ENCODE measurements around the gene WDR1.

WDR1 gene

GRCh38 chr4:10121568-10122208 is 5.1 kb upstream of the WDR1 start:
- Histone ChIP-seq H3K4me1 (ENCODE audit: control insufficient read depth, low read length) (peaks cover 19% of the 10 kb centered on the region), H3K4me2 (ENCODE audit: low read length) (no peak overlapping the region), H3F3A (ENCODE audit: control insufficient read depth, insufficient read depth) (no peaks in the 10 kb centered on the region; the same call in 1 of the 2 replicates), H3K27ac (ENCODE audit: low read depth, low read length) (no peak overlapping the region), H3K36me3 (ENCODE audit: control insufficient read depth, low read length) (no peaks in the 10 kb centered on the region), H3K9me2 (replicated peaks; ENCODE audit: control insufficient read depth, low read length) (no peaks in the 10 kb centered on the region), H3K4me3 (ENCODE audit: low read length) (no peak overlapping the region), H4K20me1 (ENCODE audit: control insufficient read depth, insufficient read depth, low read depth, low read length) (no peaks in the 10 kb centered on the region), H3K9me3 (ENCODE audit: control insufficient read depth, insufficient read depth, low read length) (no peaks in the 10 kb centered on the region), H3K79me2 (ENCODE audit: control insufficient read depth, low read length) (peaks cover 4% of the 10 kb centered on the region), H3K27me3 (ENCODE audit: control insufficient read depth, low read length) (0 out of 2 replicates have a peak, but pooled peaks cover 3% of the 10 kb centered on the region)
- TF ChIP-seq CTCF (IDR thresholded peaks at IDR 0.05; ENCODE audit: low read depth, low read length, poor library complexity, severe bottlenecking), result no peak

- Histone ChIP-seq H3F3A (ENCODE audit: control insufficient read depth, insufficient read depth) (no peaks in the 10 kb centered on the region; the same call in 1 of the 2 replicates), H3K9me3 (ENCODE audit: control insufficient read depth, insufficient read depth, low read length) (no peaks in the 10 kb centered on the region), H3K27me3 (ENCODE audit: control insufficient read depth, low read length) (0 out of 2 replicates have a peak, but pooled peaks cover 3% of the 10 kb centered on the region), H3K4me1 (ENCODE audit: control insufficient read depth, low read length) (peaks cover 19% of the 10 kb centered on the region), H3K36me3 (ENCODE audit: control insufficient read depth, low read length) (peaks cover 1% of the 10 kb centered on the region), H3K4me2 (ENCODE audit: low read length) (no peak overlapping the region), H3K27ac (ENCODE audit: low read depth, low read length) (no peak overlapping the region), H3K9me2 (replicated peaks; ENCODE audit: control insufficient read depth, low read length) (no peaks in the 10 kb centered on the region), H3K79me2 (ENCODE audit: control insufficient read depth, low read length) (peaks cover 7% of the 10 kb centered on the region), H3K4me3 (ENCODE audit: low read length) (no peak overlapping the region), H4K20me1 (ENCODE audit: control insufficient read depth, insufficient read depth, low read depth, low read length) (no peaks in the 10 kb centered on the region)
- TF ChIP-seq EZH2phosphoT487 (IDR thresholded peaks at IDR 0.05; ENCODE audit: borderline replicate concordance, low read length), result no peak
- TF ChIP-seq CTCF (IDR thresholded peaks at IDR 0.05; ENCODE audit: low read depth, low read length, poor library complexity, severe bottlenecking), result no peak
Observed at GRCh38 chr4:10120943-10121567, 4.5 kb upstream of the WDR1 start.

GRCh38 chr4:10119773-10120172 is 3.2 kb upstream of the WDR1 start:
- peaks cover 14% of the 10 kb centered on the region for H3K36me3 ChIP-seq (ENCODE audit: control insufficient read depth, low read length)

More at GRCh38 chr4:10119773-10120172, 3.2 kb upstream of the WDR1 start:
- Histone ChIP-seq H3K27ac (ENCODE audit: low read depth, low read length) (no peak overlapping the region), H3K9me3 (ENCODE audit: control insufficient read depth, insufficient read depth, low read length) (no peaks in the 10 kb centered on the region), H3K4me1 (ENCODE audit: control insufficient read depth, low read length) (peaks cover 29% of the 10 kb centered on the region), H4K20me1 (ENCODE audit: control insufficient read depth, insufficient read depth, low read depth, low read length) (peaks cover 10% of the 10 kb centered on the region), H3K9me2 (replicated peaks; ENCODE audit: control insufficient read depth, low read length) (no peaks in the 10 kb centered on the region), H3K4me2 (ENCODE audit: low read length) (no peak overlapping the region), H3K4me3 (ENCODE audit: low read length) (no peak overlapping the region), H3K27me3 (ENCODE audit: control insufficient read depth, low read length) (0 out of 2 replicates have a peak, but pooled peaks cover 3% of the 10 kb centered on the region), H3K79me2 (ENCODE audit: control insufficient read depth, low read length) (peaks cover 20% of the 10 kb centered on the region), H3F3A (ENCODE audit: control insufficient read depth, insufficient read depth) (no peaks in the 10 kb centered on the region; the same call in 1 of the 2 replicates)
- TF ChIP-seq CTCF (IDR thresholded peaks at IDR 0.05; ENCODE audit: low read depth, low read length, poor library complexity, severe bottlenecking) (no peak), EZH2phosphoT487 (IDR thresholded peaks at IDR 0.05; ENCODE audit: borderline replicate concordance, low read length) (no peak)

All from DOHH2 (cell line).